CD4-positive, alpha-beta memory T cell (primary cell): ENCODE results near the gene PRSS12. TPM values are rescaled to one million over a fixed set of nuclear protein-coding genes. Genes with fewer than 3 reads are reported as not detected.
"Not testable (repeated sequence)": the region's sequence is repeated elsewhere in the genome, so short reads cannot be mapped to it uniquely, and the experiment has no call there.

Experiments
- CTCF ChIA-PET: fragments of 350-600 bp; sonication (Branson Sonifier 250); formaldehyde crosslinking; loops from one replicate; lab custom pipeline; 2021; ENCODE audit warnings: inconsistent platforms; ENCODE audit not compliant: partially characterized antibody; lab: Charles Lee
- POLR2A ChIA-PET: fragments of 350-600 bp; sonication (Branson Sonifier 250); formaldehyde crosslinking; loops from one replicate; lab custom pipeline; 2021; ENCODE audit not compliant: partially characterized antibody; lab: Charles Lee
- DNase-seq, 5 donors: peaks; one replicate each; pipeline versions ENCODE4 v3.0.0 to v3.0.0-alpha.2; 2020 to 2022; ENCODE audit warnings: mixed read lengths in 1 of 5
- H3K27ac ChIP-seq: one replicate; pipeline ENCODE4 v1.7.0; 2013; ENCODE audit warnings: low read depth, low read length
- H3K27me3 ChIP-seq: 2 replicates; pipeline ENCODE4 v1.7.0; 2013; ENCODE audit warnings: mild to moderate bottlenecking, low read length, moderate library complexity; ENCODE audit not compliant: insufficient read depth
- H3K36me3 ChIP-seq: 2 replicates; pipeline ENCODE4 v1.7.0; 2013; ENCODE audit warnings: mild to moderate bottlenecking, low read length, moderate library complexity; ENCODE audit not compliant: insufficient read depth
- H3K4me1 ChIP-seq: 2 replicates; pipeline ENCODE4 v1.7.0; 2013; ENCODE audit warnings: mild to moderate bottlenecking, low read length, moderate library complexity; ENCODE audit not compliant: insufficient read depth
- H3K4me3 ChIP-seq, 2 donors: one replicate each; pipeline ENCODE4 v1.7.0; 2013; ENCODE audit warnings: low read length in 2 of 2, mild to moderate bottlenecking in 1 of 2
- H3K9me3 ChIP-seq, 2 donors: one replicate each; pipeline ENCODE4 v1.7.0; 2013; ENCODE audit warnings: low read length in 2 of 2, control low read depth in 1 of 2; ENCODE audit not compliant: control insufficient read depth in 1 of 2
- H3K27ac Mint-ChIP-seq, 7 donors: one replicate each; pipeline ENCODE4 v1.8.0; 2020 to 2021; ENCODE audit warnings: mixed read lengths in 7 of 7, mild to moderate bottlenecking in 6 of 7, inconsistent platforms in 3 of 7, moderate library complexity in 3 of 7
- H3K27me3 Mint-ChIP-seq, 2 donors: one replicate each; pipeline ENCODE4 v1.8.0; 2020 to 2021; ENCODE audit warnings: mixed read lengths in 2 of 2
- H3K36me3 Mint-ChIP-seq, 2 donors: one replicate each; pipeline ENCODE4 v1.8.0; 2020 to 2021; ENCODE audit warnings: mixed read lengths in 2 of 2, inconsistent platforms in 1 of 2, mild to moderate bottlenecking in 1 of 2
- H3K4me1 Mint-ChIP-seq, 4 donors: one replicate each; pipeline ENCODE4 v1.8.0; 2020 to 2021; ENCODE audit warnings: mixed read lengths in 4 of 4, mild to moderate bottlenecking in 1 of 4
- H3K4me3 Mint-ChIP-seq, 8 donors: one replicate each; pipeline ENCODE4 v1.8.0; 2020 to 2021; ENCODE audit warnings: mixed read lengths in 8 of 8, mild to moderate bottlenecking in 7 of 8, moderate library complexity in 6 of 8, inconsistent platforms in 3 of 8
- H3K9me3 Mint-ChIP-seq, 8 donors: one replicate each; pipeline ENCODE4 v1.8.0; 2020 to 2021; ENCODE audit warnings: mixed read lengths in 8 of 8, mild to moderate bottlenecking in 5 of 8, inconsistent platforms in 3 of 8, moderate library complexity in 1 of 8
- intact Hi-C: fragments of 100-400 bp; cut with micrococcal nuclease; formaldehyde crosslinking; loops from one replicate; pipeline ENCODE4 v1.15.1; 2023
- polyA plus RNA-seq, 2 donors: library from polyadenylated mRNA; unstranded; fragments of 300-500 nt; fragmentation: Illumina TruSeq; gene quantifications; one replicate each; pipeline ENCODE4 v1.2.3, GENCODE V29; 2021
- total RNA-seq, 2 experiments: library from RNA; stranded (reverse); gene quantifications; one replicate each; pipeline ENCODE4 v1.2.3, GENCODE V29; 2021

The PRSS12 gene
- total RNA-seq (not detected), polyA plus RNA-seq (under 1 TPM in 1 of 2 donors, not detected in 1; 0.03 TPM)

- Mint-ChIP-seq H3K4me1 (peaks cover 8 to 17% (median 11%) of the 10 kb centered on the region in 4 donors), H3K27ac (no peak within 1 kb of the TSS), H3K4me3 (peak within 1 kb of the TSS; percentile 62 to 91 (median 80)), H3K27me3 (peaks cover 55 to 68% of the 10 kb centered on the region in 2 donors), H3K9me3 (no peaks in the 10 kb centered on the region), H3K36me3 (no peaks in the 10 kb centered on the region)
- Histone ChIP-seq H3K36me3 (no peaks in the 10 kb centered on the region), H3K4me3 (peak within 1 kb of the TSS in 1 of 2 donors; percentile 25), H3K9me3 (no peaks in the 10 kb centered on the region), H3K4me1 (peaks cover 12% of the 10 kb centered on the region), H3K27me3 (peaks cover 24% of the 10 kb centered on the region), H3K27ac (no peak within 1 kb of the TSS)
- CTCF ChIA-PET = interaction anchor here (0.8 to 3.9 kb wide), 10 partner anchors 8 to 80 kb away, joined by 3 to 16 read pairs (median 6); no protein-coding TSS in a partner anchor
- POLR2A ChIA-PET = interaction anchor here (0.5 to 1.7 kb wide), 3 partner anchors 72 to 83 kb away, joined by 4 to 5 read pairs (median 4); no protein-coding TSS in a partner anchor
- peak; percentile 36 to 43 (median 39) for DNase-seq
- intact Hi-C loops = loop anchor here (1.0 kb wide), 1 partner anchor 72 kb away; no protein-coding TSS in a partner anchor
Measured at GRCh38 chr4:118352843-118353533, at the start of gene PRSS12. Gene PRSS12 (minus strand): TSS chr4:118353003. CDS start chr4:118352720, 283 bp downstream.

GRCh38 chr4:118400356-118400755 lies 47.6 kb upstream of the PRSS12 start:
- H3K4me3 Mint-ChIP-seq = no peak overlapping the region
- no peaks in the 10 kb centered on the region for H3K4me1 ChIP-seq
- no peaks in the 10 kb centered on the region for H3K9me3 ChIP-seq
- POLR2A ChIA-PET = no interaction called here
- intact Hi-C loops = no loop called here
- H3K36me3 ChIP-seq = no peaks in the 10 kb centered on the region
- no peak overlapping the region for H3K27ac ChIP-seq
- H3K4me1 Mint-ChIP-seq = no peaks in the 10 kb centered on the region
- no peak overlapping the region for H3K27ac Mint-ChIP-seq
- H3K27me3 Mint-ChIP-seq = peaks cover 16 to 17% of the 10 kb centered on the region in 2 donors
- no peaks in the 10 kb centered on the region for H3K27me3 ChIP-seq
- no peak overlapping the region for H3K4me3 ChIP-seq
- DNase-seq = no peak
- H3K36me3 Mint-ChIP-seq = no peaks in the 10 kb centered on the region
- CTCF ChIA-PET = no interaction called here
- H3K9me3 Mint-ChIP-seq = peaks cover 0 to 3% (median 0%) of the 10 kb centered on the region in 8 donors

GRCh38 chr4:118399883-118400282 lies 47.1 kb upstream of the PRSS12 start:
- H3K9me3 ChIP-seq, H3K4me1 Mint-ChIP-seq, H3K4me3 Mint-ChIP-seq, H3K4me1 ChIP-seq, intact Hi-C loops, H3K27ac ChIP-seq, POLR2A ChIA-PET, H3K36me3 ChIP-seq, H3K4me3 ChIP-seq, CTCF ChIA-PET, H3K27me3 ChIP-seq, H3K27ac Mint-ChIP-seq, H3K36me3 Mint-ChIP-seq, H3K9me3 Mint-ChIP-seq, DNase-seq: not testable (repeated sequence)
- peaks cover 16 to 17% of the 10 kb centered on the region in 2 donors for H3K27me3 Mint-ChIP-seq

GRCh38 chr4:118398226-118399090 lies 45.7 kb upstream of the PRSS12 start:
- Mint-ChIP-seq H3K27ac (peak overlapping the region in 1 of 7 donors; percentile 36), H3K4me1 (no peaks in the 10 kb centered on the region), H3K27me3 (peaks cover 15 to 16% of the 10 kb centered on the region in 2 donors), H3K4me3 (no peak overlapping the region), H3K36me3 (no peaks in the 10 kb centered on the region), H3K9me3 (no peaks in the 10 kb centered on the region)
- ChIA-PET CTCF (interaction anchor here (0.9 kb wide), 1 partner anchor 48 kb away, joined by 3 read pairs; no protein-coding TSS in a partner anchor), POLR2A (no interaction called here)
- intact Hi-C loops = no loop called here
- Histone ChIP-seq H3K36me3 (no peaks in the 10 kb centered on the region), H3K4me3 (no peak overlapping the region), H3K27ac (no peak overlapping the region), H3K4me1 (no peaks in the 10 kb centered on the region), H3K27me3 (no peaks in the 10 kb centered on the region), H3K9me3 (no peaks in the 10 kb centered on the region)
- DNase-seq = no peak

- Histone ChIP-seq H3K36me3 (no peaks in the 10 kb centered on the region), H3K27ac (no peak overlapping the region), H3K9me3 (no peaks in the 10 kb centered on the region), H3K4me3 (no peak overlapping the region), H3K4me1 (no peaks in the 10 kb centered on the region), H3K27me3 (no peaks in the 10 kb centered on the region)
- peaks cover 16 to 17% of the 10 kb centered on the region in 2 donors for H3K27me3 Mint-ChIP-seq
- peaks cover 0 to 3% (median under 1%) of the 10 kb centered on the region in 8 donors for H3K9me3 Mint-ChIP-seq
- no peaks in the 10 kb centered on the region for H3K4me1 Mint-ChIP-seq
- intact Hi-C loops = no loop called here
- no peak for DNase-seq
- ChIA-PET CTCF (interaction anchor here (0.9 kb wide), 1 partner anchor 47 kb away, joined by 3 read pairs; no protein-coding TSS in a partner anchor), POLR2A (no interaction called here)
- no peak overlapping the region for H3K4me3 Mint-ChIP-seq
- H3K27ac Mint-ChIP-seq = no peak overlapping the region
- no peaks in the 10 kb centered on the region for H3K36me3 Mint-ChIP-seq
Measured at GRCh38 chr4:118397623-118397979, 44.8 kb upstream of the PRSS12 start.

GRCh38 chr4:118396881-118397622 lies 44.2 kb upstream of the PRSS12 start:
- H3K9me3 ChIP-seq = no peaks in the 10 kb centered on the region
- intact Hi-C loops = no loop called here
- no peaks in the 10 kb centered on the region for H3K36me3 ChIP-seq
- H3K27ac ChIP-seq = no peak overlapping the region
- POLR2A ChIA-PET = no interaction called here
- no peak for DNase-seq
- Mint-ChIP-seq H3K4me3 (no peak overlapping the region), H3K36me3 (no peaks in the 10 kb centered on the region), H3K4me1 (no peaks in the 10 kb centered on the region), H3K27me3 (peaks cover 14 to 17% of the 10 kb centered on the region in 2 donors), H3K9me3 (peaks cover 0 to 3% (median under 1%) of the 10 kb centered on the region in 8 donors), H3K27ac (no peak overlapping the region)
- H3K27me3 ChIP-seq = no peaks in the 10 kb centered on the region
- no peak overlapping the region for H3K4me3 ChIP-seq
- H3K4me1 ChIP-seq = no peaks in the 10 kb centered on the region
- CTCF ChIA-PET = interaction anchor here (0.9 kb wide), 1 partner anchor 46 kb away, joined by 3 read pairs; no protein-coding TSS in a partner anchor
